Measurements from ENCODE around the gene CLSTN1. TPM values are rescaled to one million over a fixed set of nuclear protein-coding genes. Genes with fewer than 3 reads are reported as not detected.

The CLSTN1 gene
- total and polyA plus RNA-seq, 2 donors (not counting 1 experiment from before 2014, with no cell fraction given) = 34.9 to 81.4 TPM

DNA sequence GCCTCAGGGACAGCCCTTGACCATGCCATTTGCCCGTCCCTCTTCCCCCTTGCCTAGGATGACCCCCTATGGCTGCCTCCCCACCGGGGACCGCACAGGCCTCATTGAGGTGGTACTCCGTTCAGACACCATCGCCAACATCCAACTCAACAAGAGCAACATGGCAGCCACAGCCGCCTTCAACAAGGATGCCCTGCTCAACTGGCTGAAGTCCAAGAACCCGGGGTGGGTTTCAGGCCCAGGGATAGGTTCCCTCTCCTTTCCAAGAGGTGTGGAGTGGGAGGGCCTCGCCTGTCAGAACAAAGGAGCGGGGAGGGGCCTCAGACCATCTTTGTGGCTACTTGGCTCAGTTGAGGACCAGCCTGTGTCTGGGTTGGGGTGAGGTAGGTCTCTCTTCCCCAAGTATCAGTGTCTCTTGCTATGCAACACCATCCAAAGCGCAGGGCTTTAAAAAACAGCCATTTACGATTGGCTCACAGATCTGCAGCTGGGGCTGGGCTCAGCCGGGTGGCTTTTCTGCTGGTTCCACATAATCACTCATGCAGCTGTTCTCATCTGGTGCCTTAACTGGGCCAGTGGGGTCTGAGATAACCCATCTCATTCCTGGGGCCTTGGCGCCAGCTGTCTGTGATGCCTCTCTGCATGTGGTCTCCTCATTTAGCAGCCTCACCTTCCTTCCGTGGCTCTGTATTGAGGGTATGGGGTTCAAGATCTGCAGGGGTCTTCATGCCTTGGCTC is 100.5 kb downstream of the CLSTN1 start:
- H3K4me3 Mint-ChIP-seq = no peak overlapping the region
- H3K4me2 ChIP-seq (replicated peaks; ENCODE audit: low read depth, low read length, poor library complexity, severe bottlenecking) = no peak overlapping the region
- ATAC-seq (ENCODE audit: low read depth) = no peak
- TF ChIP-seq CTCF (IDR thresholded peaks at IDR 0.05) = no peak
- TF ChIP-seq EZH2 (IDR thresholded peaks at IDR 0.05; ENCODE audit: borderline replicate concordance, insufficient read depth, low read depth, low read length, poor library complexity, severe bottlenecking) = no peak
- peak overlapping the region in 1 of 2 donors; percentile 39 for H3K27ac ChIP-seq (ENCODE audit: low read length in 2 of 2)
- H3K27me3 Mint-ChIP-seq = no peaks in the 10 kb centered on the region
- peaks cover 3 to 86% of the 10 kb centered on the region in 2 experiments for H3K36me3 ChIP-seq (replicated peaks in 1 of 2; ENCODE audit: control extremely low read depth in 1 of 2, control insufficient read depth in 1 of 2, extremely low read depth in 1 of 2, insufficient read depth in 2 of 2, low read length in 1 of 2)
- peaks cover 15 to 34% of the 10 kb centered on the region in 2 donors for H3K4me1 ChIP-seq (ENCODE audit: control insufficient read depth in 2 of 2, insufficient read depth in 2 of 2, low read length in 2 of 2)
- intact Hi-C loops (cut with micrococcal nuclease) = loop anchor here (10.0 kb wide), 1 partner anchor 142 kb away; no protein-coding TSS in a partner anchor
- H3K27ac Mint-ChIP-seq = peak overlapping the region; percentile 72
- peaks cover 40% of the 10 kb centered on the region for H3K79me2 ChIP-seq (ENCODE audit: control insufficient read depth, insufficient read depth, low read length)
- H3K4me1 Mint-ChIP-seq = peaks cover 17% of the 10 kb centered on the region
- H3K9ac ChIP-seq (ENCODE audit: low read length) = no peak overlapping the region
- POLR2A ChIA-PET = no interaction called here
- peaks cover 53% of the 10 kb centered on the region for H4K20me1 ChIP-seq (ENCODE audit: control insufficient read depth, insufficient read depth, low read length, poor library complexity, severe bottlenecking)
- no peaks in the 10 kb centered on the region for H3K27me3 ChIP-seq (replicated peaks in 1 of 4; ENCODE audit: control extremely low read depth in 1 of 4, control insufficient read depth in 3 of 4, insufficient read depth in 4 of 4, low read length in 3 of 4)
- CTCF ChIA-PET = interaction anchor here (1.3 to 9.8 kb wide), 5 partner anchors 95 to 144 kb away, joined by 4 to 147 read pairs (median 5); no protein-coding TSS in a partner anchor
- H3K9me3 Mint-ChIP-seq (ENCODE audit: insufficient read depth) = no peaks in the 10 kb centered on the region
- no peak for DNase-seq
- no peak overlapping the region for H3K4me3 ChIP-seq (ENCODE audit: control extremely low read depth in 1 of 5, extremely low read depth in 1 of 5, insufficient read depth in 1 of 5, low read depth in 2 of 5, low read length in 4 of 5)
- WGBS (ENCODE audit: insufficient coverage) = 95% methylated on average over 10 of the region's 14 CpGs
- H2AFZ ChIP-seq (ENCODE audit: insufficient read depth, low read depth, low read length, poor library complexity, severe bottlenecking) = no peak overlapping the region
- H3K9me3 ChIP-seq (ENCODE audit: control extremely low read depth in 1 of 3, control insufficient read depth in 2 of 3, insufficient read depth in 1 of 3, low read length in 2 of 3) = peaks cover 0 to 15% (median 0%) of the 10 kb centered on the region in 3 donors

DNA sequence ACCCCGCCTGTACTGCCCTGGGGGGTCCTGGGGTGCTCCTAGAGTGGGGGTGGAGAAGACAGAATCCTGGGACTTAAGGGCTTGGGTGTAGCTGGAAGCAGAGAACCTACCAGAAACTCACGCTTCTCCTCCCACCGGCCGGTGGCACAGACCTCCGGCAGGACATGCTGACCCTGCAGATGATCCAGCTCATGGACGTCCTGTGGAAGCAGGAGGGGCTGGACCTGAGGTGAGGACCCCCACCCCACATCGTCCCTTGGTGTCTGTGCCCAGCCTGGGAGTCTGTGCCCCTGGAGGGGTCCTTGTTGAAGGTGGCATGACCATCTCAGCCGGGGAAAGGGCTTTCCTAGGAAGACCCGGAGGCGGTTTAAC is 101.4 kb downstream of the CLSTN1 start:
- 95% methylated on average over 10 of the region's 10 CpGs for WGBS (ENCODE audit: insufficient coverage)
- Mint-ChIP-seq H3K27ac (no peak overlapping the region), H3K4me3 (no peak overlapping the region), H3K27me3 (no peaks in the 10 kb centered on the region), H3K9me3 (ENCODE audit: insufficient read depth) (no peaks in the 10 kb centered on the region), H3K4me1 (peaks cover 25% of the 10 kb centered on the region)
- ChIA-PET POLR2A (no interaction called here), CTCF (interaction anchor here (0.5 to 9.8 kb wide), 10 partner anchors 11 to 314 kb away, joined by 3 to 147 read pairs (median 9); no protein-coding TSS in a partner anchor)
- Histone ChIP-seq H3K4me1 (ENCODE audit: control insufficient read depth in 2 of 2, insufficient read depth in 2 of 2, low read length in 2 of 2) (peaks cover 23 to 43% of the 10 kb centered on the region in 2 donors), H3K4me2 (replicated peaks; ENCODE audit: low read depth, low read length, poor library complexity, severe bottlenecking) (no peak overlapping the region), H3K79me2 (ENCODE audit: control insufficient read depth, insufficient read depth, low read length) (peaks cover 49% of the 10 kb centered on the region), H3K9ac (ENCODE audit: low read length) (no peak overlapping the region), H3K4me3 (ENCODE audit: control extremely low read depth in 1 of 5, extremely low read depth in 1 of 5, insufficient read depth in 1 of 5, low read depth in 2 of 5, low read length in 4 of 5) (no peak overlapping the region), H3K27ac (ENCODE audit: low read length in 2 of 2) (peak overlapping the region in 1 of 2 donors; percentile 39), H3K9me3 (ENCODE audit: control extremely low read depth in 1 of 3, control insufficient read depth in 2 of 3, insufficient read depth in 1 of 3, low read length in 2 of 3) (peaks cover 0 to 15% (median 0%) of the 10 kb centered on the region in 3 donors), H2AFZ (ENCODE audit: insufficient read depth, low read depth, low read length, poor library complexity, severe bottlenecking) (no peak overlapping the region), H3K27me3 (replicated peaks in 1 of 4; ENCODE audit: control extremely low read depth in 1 of 4, control insufficient read depth in 3 of 4, insufficient read depth in 4 of 4, low read length in 3 of 4) (no peaks in the 10 kb centered on the region), H4K20me1 (ENCODE audit: control insufficient read depth, insufficient read depth, low read length, poor library complexity, severe bottlenecking) (peaks cover 59% of the 10 kb centered on the region), H3K36me3 (replicated peaks in 1 of 2; ENCODE audit: control extremely low read depth in 1 of 2, control insufficient read depth in 1 of 2, extremely low read depth in 1 of 2, insufficient read depth in 2 of 2, low read length in 1 of 2) (peaks cover 3 to 85% of the 10 kb centered on the region in 2 experiments)
- DNase-seq (no peak), ATAC-seq (ENCODE audit: low read depth) (no peak)
- intact Hi-C loops (cut with micrococcal nuclease) = loop anchor here (10.0 kb wide), 1 partner anchor 142 kb away; no protein-coding TSS in a partner anchor
- TF ChIP-seq CTCF (IDR thresholded peaks at IDR 0.05) (no peak), EZH2 (IDR thresholded peaks at IDR 0.05; ENCODE audit: borderline replicate concordance, insufficient read depth, low read depth, low read length, poor library complexity, severe bottlenecking) (no peak)

Data from B cell (primary cell).